GM12878 (cell line): ENCODE data around the gene ZNF512B. TPM values are rescaled to one million over a fixed set of nuclear protein-coding genes. Genes with fewer than 3 reads are reported as not detected.

Experiments used
- ATAC-seq: fragments of 200-7000 bp; cut with Tn5 transposase; 3 replicates; pipeline ENCODE4 v1.9.1; 2020; ENCODE audit warnings: mild to moderate bottlenecking, moderate library complexity
- BruUV-seq: library from RNA; stranded (reverse); fragments of 400-500 nt; replicated peaks from 2 replicates; lab custom pipeline; 2021; lab: Mats Ljungman, UMichigan
- CTCF ChIA-PET: fragments of 300-600 bp; sonication (Branson Sonifier 250); formaldehyde crosslinking; extraction: SDS; loops from one replicate; lab custom pipeline; 2021; ENCODE audit warnings: inconsistent platforms; lab: Yijun Ruan, JAX
- POLR2A ChIA-PET: fragments of 350-600 bp; formaldehyde crosslinking; extraction: SDS; loops from one replicate; lab custom pipeline; 2021; ENCODE audit warnings: inconsistent platforms; lab: Charles Lee
- RAD21 ChIA-PET: fragments of 300-600 bp; sonication (Branson Sonifier 250); formaldehyde crosslinking; loops from one replicate; lab custom pipeline; 2023; ENCODE audit warnings: antibody characterized with exemption; ENCODE audit not compliant: unreplicated experiment; lab: Charles Lee
- SMC1A ChIA-PET: fragments of 300-600 bp; sonication (Branson Sonifier 250); formaldehyde crosslinking; loops from one replicate; lab custom pipeline; 2023; ENCODE audit not compliant: unreplicated experiment, uncharacterized antibody; lab: Charles Lee
- DNase-seq: peaks from one replicate; pipeline ENCODE4 v3.0.0-alpha.2; 2011; ENCODE audit warnings: low read depth, low spot score
- FAIRE-seq: peaks from 3 replicates; lab custom pipeline; 2011; peaks lifted over from hg19 to GRCh38; lab: Jason Lieb, UNC
- H2AFZ ChIP-seq: 2 replicates; pipeline ENCODE4 v1.6.0; 2011; ENCODE audit warnings: low read depth, low read length, control low read depth; ENCODE audit not compliant: control insufficient read depth
- H3K27ac ChIP-seq: 2 replicates; pipeline ENCODE4 v1.5.1; 2011; ENCODE audit warnings: control low read depth; ENCODE audit not compliant: control insufficient read depth, insufficient read depth
- H3K27me3 ChIP-seq, 2 experiments: replicated peaks in 1 of 2; 2 replicates each; pipeline versions ENCODE4 v1.6.0 to v1.6.1; 2011; ENCODE audit warnings: low read length in 1 of 2; ENCODE audit not compliant: control insufficient read depth in 2 of 2, insufficient read depth in 2 of 2
- H3K36me3 ChIP-seq, 2 experiments: 2 replicates each; pipeline ENCODE4 v1.5.1; 2011; ENCODE audit warnings: low read length in 1 of 2; ENCODE audit not compliant: control insufficient read depth in 2 of 2, insufficient read depth in 2 of 2
- H3K4me1 ChIP-seq: 2 replicates; pipeline ENCODE4 v1.6.1; 2011; ENCODE audit warnings: mild to moderate bottlenecking, low read length, moderate library complexity, mixed read lengths; ENCODE audit not compliant: control insufficient read depth, insufficient read depth
- H3K4me2 ChIP-seq: 2 replicates; pipeline ENCODE4 v1.6.0; 2011; ENCODE audit warnings: control low read depth; ENCODE audit not compliant: control insufficient read depth, insufficient read depth
- H3K4me3 ChIP-seq: fragments of 200-600 bp; sonication (generic); 2 replicates; pipeline ENCODE4 v1.5.1; 2016
- H3K79me2 ChIP-seq: 2 replicates; pipeline ENCODE4 v1.6.0; 2011; ENCODE audit warnings: low read length; ENCODE audit not compliant: control insufficient read depth, insufficient read depth
- H3K9ac ChIP-seq: 2 replicates; pipeline ENCODE4 v1.8.0; 2011; ENCODE audit warnings: low read length, control low read depth, mixed read lengths; ENCODE audit not compliant: control insufficient read depth, insufficient read depth
- H3K9me3 ChIP-seq: replicated peaks from 3 replicates; pipeline ENCODE4 v1.5.1; 2011; ENCODE audit warnings: mild to moderate bottlenecking, low read length; ENCODE audit not compliant: control insufficient read depth, insufficient read depth
- H4K20me1 ChIP-seq: 2 replicates; pipeline ENCODE4 v1.6.0; 2011; ENCODE audit not compliant: control insufficient read depth, insufficient read depth
- BMI1 ChIP-seq: fragments of 450-650 bp; IDR thresholded peaks from 2 replicates; pipeline ENCODE4 v1.6.1; 2016; ENCODE audit warnings: mild to moderate bottlenecking, moderate library complexity, borderline replicate concordance
- BRCA1 ChIP-seq: IDR thresholded peaks from 2 replicates; pipeline ENCODE4 v1.6.1; 2011; ENCODE audit warnings: low read depth, low read length, improper control_type of control experiment
- EED ChIP-seq: sonication (generic); IDR thresholded peaks from 2 replicates; pipeline ENCODE4 v1.6.1; 2016; ENCODE audit warnings: antibody characterized with exemption, low read depth
- EGR1 ChIP-seq, 2 experiments: IDR thresholded peaks; 1 replicate in 1 of 2; 2 replicates in 1 of 2; pipeline ENCODE4 v1.6.1; 2011 to 2012; ENCODE audit warnings: low read depth in 2 of 2, low read length in 2 of 2, borderline replicate concordance in 1 of 2, mild to moderate bottlenecking in 1 of 2, moderate library complexity in 1 of 2
- FOS ChIP-seq: IDR thresholded peaks from 3 replicates; pipeline ENCODE4 v1.6.1; 2011; ENCODE audit warnings: borderline replicate concordance; ENCODE audit not compliant: insufficient read length; ENCODE audit errors: extremely low read depth
- KLF5 ChIP-seq: fragments of 450-650 bp; IDR thresholded peaks from 2 replicates; pipeline ENCODE4 v1.6.1; 2014; ENCODE audit warnings: mild to moderate bottlenecking; ENCODE audit not compliant: partially characterized antibody
- NR2C2 ChIP-seq: IDR thresholded peaks from 2 replicates; pipeline ENCODE4 v1.6.1; 2011; ENCODE audit warnings: borderline replicate concordance, low read depth; ENCODE audit not compliant: control insufficient read depth, insufficient read length
- POLR2A ChIP-seq: IDR thresholded peaks from 2 replicates; pipeline ENCODE4 v1.6.1; 2011; ENCODE audit warnings: low read depth, mild to moderate bottlenecking, low read length
- POU2F2 ChIP-seq: IDR thresholded peaks from 3 replicates; pipeline ENCODE4 v1.6.1; 2011; ENCODE audit warnings: low read depth, mild to moderate bottlenecking, low read length, borderline replicate concordance
- SMAD5 ChIP-seq: IDR thresholded peaks from 2 replicates; pipeline ENCODE4 v1.6.1; 2016; ENCODE audit warnings: antibody characterized with exemption, low read depth
- SRF ChIP-seq, 2 experiments: IDR thresholded peaks; 2 replicates each; pipeline ENCODE4 v1.6.1; 2011; ENCODE audit warnings: low read depth in 2 of 2, low read length in 2 of 2, mild to moderate bottlenecking in 1 of 2, moderate library complexity in 1 of 2
- TBL1XR1 ChIP-seq: IDR thresholded peaks from 2 replicates; pipeline ENCODE4 v1.6.1; 2012; ENCODE audit warnings: low read depth, low read length, improper control_type of control experiment
- ZZZ3 ChIP-seq: IDR thresholded peaks from 2 replicates; pipeline ENCODE4 v1.6.1; 2011; ENCODE audit warnings: low read depth; ENCODE audit not compliant: control insufficient read depth, insufficient read length
- WGBS: methylation state at CpG from one replicate; pipeline ENCODE4 v1.1.6; 2016; ENCODE audit warnings: low lambda C conversion rate; ENCODE audit not compliant: insufficient replicate concordance, insufficient coverage; ENCODE audit errors: missing lambda C conversion rate; 5-methylcytosine and 5-hydroxymethylcytosine counted together
- in situ Hi-C: fragments of 300-500 bp; cut with MboI; formaldehyde crosslinking; loops from 9 replicates; pipeline ENCODE4 v1.14.3; 2018; ENCODE audit warnings: mixed read lengths
- intact Hi-C: fragments of 100-400 bp; cut with micrococcal nuclease; formaldehyde crosslinking; loops from one replicate; pipeline ENCODE4 v1.14.2; 2022; ENCODE audit not compliant: unreplicated experiment
- polyA plus RNA-seq, 11 experiments: library from polyadenylated mRNA; depleted of rRNA in 4 of 11; unstranded in 6 of 11; stranded (reverse) in 5 of 11; fragments of >200 nt; fragmentation: Nextera tagmentation in 4 of 11; fragmentation: Illumina TruSeq in 1 of 11; extraction: Ambion mirVana in 4 of 11; extraction: Trizol in 1 of 11; gene quantifications; 1 replicate in 1 of 11; 2 replicates in 10 of 11; pipeline versions ENCODE4 v1.2.1 to v1.2.3, GENCODE V29; 2011 to 2016; ENCODE audit warnings: inconsistent platforms in 2 of 11, missing spikeins in 2 of 11, low read depth in 1 of 11
- total RNA-seq, 4 experiments: library from RNA; depleted of rRNA in 3 of 4; stranded (reverse); fragments of >200 nt in 3 of 4; fragmentation: Illumina TruSeq in 1 of 4; extraction: Trizol in 1 of 4; gene quantifications; 2 replicates each; pipeline versions ENCODE4 v1.2.1 to v1.2.3, GENCODE V29; 2013 to 2021
- TF ChIP-seq, protein P1 (sequence below): fragments of 450-650 bp; IDR thresholded peaks from 2 replicates; pipeline ENCODE4 v1.6.1; 2017; ENCODE audit warnings: mild to moderate bottlenecking, low read depth, inconsistent platforms; ENCODE audit not compliant: poor library complexity, severe bottlenecking

The ZNF512B gene
- total and polyA plus RNA-seq, 10 of the 15 experiments (the other 5 are each of a cell fraction or from before 2014, with no cell fraction given): 0.06 to 23.9 (median 4.0) TPM

DNA sequence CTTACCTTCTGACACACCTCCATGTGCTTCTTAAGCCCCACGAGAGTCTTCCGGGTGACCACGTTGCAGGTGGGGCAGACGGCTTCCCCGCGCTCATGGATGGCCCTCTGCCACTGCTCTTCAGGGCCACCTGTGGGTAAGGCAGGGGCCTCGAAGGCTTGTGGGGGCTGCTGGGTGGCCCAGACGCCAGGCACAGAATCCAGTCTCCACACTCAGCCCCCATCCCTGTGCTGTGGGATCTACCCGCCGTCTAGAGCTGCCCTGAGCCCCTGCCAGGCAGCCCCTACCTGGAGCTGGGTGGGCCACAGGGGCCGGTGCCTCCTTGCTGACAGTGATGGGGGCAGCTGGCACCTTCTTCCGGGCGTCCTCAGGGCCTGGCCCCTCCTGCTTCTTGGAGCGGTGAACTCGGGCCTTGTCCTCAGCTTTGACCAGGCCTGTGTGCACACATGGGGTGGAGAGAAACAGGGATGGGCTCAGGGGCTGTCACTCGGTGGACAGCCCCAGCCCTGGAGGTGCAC lies 5.9 kb downstream of the ZNF512B start:
- CTCF ChIA-PET: no interaction called here
- Histone ChIP-seq H3K4me1 (peaks cover 7% of the 10 kb centered on the region), H3K27ac (no peak overlapping the region), H3K4me2 (no peak overlapping the region), H3K79me2 (peaks cover 11% of the 10 kb centered on the region), H3K36me3 (peaks cover 2 to 17% of the 10 kb centered on the region in 2 experiments; a peak in 3 of 4 replicates), H3K27me3 (no peaks in the 10 kb centered on the region), H3K9ac (no peak overlapping the region), H3K9me3 (no peaks in the 10 kb centered on the region), H3K4me3 (no peak overlapping the region), H4K20me1 (no peaks in the 10 kb centered on the region), H2AFZ (no peak overlapping the region)
- intact Hi-C loops: no loop called here
- ATAC-seq (no peak), DNase-seq (no peak), FAIRE-seq (no peak)
- RAD21 ChIA-PET: no interaction called here
- BruUV-seq: no TSS peak
- TF ChIP-seq, protein P1, sequence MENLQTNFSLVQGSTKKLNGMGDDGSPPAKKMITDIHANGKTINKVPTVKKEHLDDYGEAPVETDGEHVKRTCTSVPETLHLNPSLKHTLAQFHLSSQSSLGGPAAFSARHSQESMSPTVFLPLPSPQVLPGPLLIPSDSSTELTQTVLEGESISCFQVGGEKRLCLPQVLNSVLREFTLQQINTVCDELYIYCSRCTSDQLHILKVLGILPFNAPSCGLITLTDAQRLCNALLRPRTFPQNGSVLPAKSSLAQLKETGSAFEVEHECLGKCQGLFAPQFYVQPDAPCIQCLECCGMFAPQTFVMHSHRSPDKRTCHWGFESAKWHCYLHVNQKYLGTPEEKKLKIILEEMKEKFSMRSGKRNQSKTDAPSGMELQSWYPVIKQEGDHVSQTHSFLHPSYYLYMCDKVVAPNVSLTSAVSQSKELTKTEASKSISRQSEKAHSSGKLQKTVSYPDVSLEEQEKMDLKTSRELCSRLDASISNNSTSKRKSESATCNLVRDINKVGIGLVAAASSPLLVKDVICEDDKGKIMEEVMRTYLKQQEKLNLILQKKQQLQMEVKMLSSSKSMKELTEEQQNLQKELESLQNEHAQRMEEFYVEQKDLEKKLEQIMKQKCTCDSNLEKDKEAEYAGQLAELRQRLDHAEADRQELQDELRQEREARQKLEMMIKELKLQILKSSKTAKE: no peak
- TF ChIP-seq POLR2A (no peak; the same call in 1 of the 2 replicates), POU2F2 (no peak)
- in situ Hi-C loops: no loop called here
- 88% methylated on average over 16 of the region's 16 CpGs for WGBS
- SMC1A ChIA-PET: interaction anchor here (0.6 kb wide), 1 partner anchor 20 kb away, joined by 3 read pairs; no protein-coding TSS in a partner anchor
- POLR2A ChIA-PET: interaction anchor here (0.6 kb wide), 1 partner anchor 24 kb away, joined by 5 read pairs; no protein-coding TSS in a partner anchor

DNA sequence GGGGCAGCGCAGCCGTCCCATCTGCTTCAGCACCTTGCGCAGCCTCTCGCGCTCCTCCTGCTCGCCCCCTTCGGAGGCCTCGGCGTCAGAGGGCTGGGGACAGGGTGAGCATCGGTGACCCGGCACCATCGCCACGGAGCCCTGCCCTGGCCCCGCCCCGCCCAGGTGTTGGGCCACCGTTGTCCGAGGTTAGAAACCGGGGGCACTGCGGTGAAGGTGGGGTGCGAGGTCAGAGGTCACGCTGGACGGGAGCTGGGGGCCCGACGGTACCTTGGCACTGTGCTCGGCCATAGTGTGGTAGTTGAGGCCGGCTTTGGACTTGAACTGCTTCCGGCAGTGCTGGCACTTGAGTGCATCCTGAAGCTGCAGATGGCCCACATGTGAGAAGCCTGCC lies 6.4 kb downstream of the ZNF512B start:
- SMC1A ChIA-PET: interaction anchor here (0.6 kb wide), 1 partner anchor 21 kb away, joined by 3 read pairs; no protein-coding TSS in a partner anchor
- TF ChIP-seq EED (no peak), BRCA1 (no peak), BMI1 (no peak), TBL1XR1 (no peak), NR2C2 (no peak), FOS (no peak), KLF5 (no peak), SRF (IDR thresholded peaks at IDR 0.05; ENCODE audit: low read depth in 2 of 2, low read length in 2 of 2) (no peak), POLR2A (no peak), EGR1 (IDR thresholded peaks at IDR 0.05; ENCODE audit: borderline replicate concordance in 1 of 2, low read depth in 2 of 2, low read length in 2 of 2) (no peak), SMAD5 (no peak), ZZZ3 (no peak)

More for the DNA sequence above, 6.4 kb downstream of the ZNF512B start:
- Histone ChIP-seq H3K79me2 (peaks cover 6% of the 10 kb centered on the region), H2AFZ (no peak overlapping the region), H3K27ac (no peak overlapping the region), H4K20me1 (no peaks in the 10 kb centered on the region), H3K27me3 (no peaks in the 10 kb centered on the region), H3K4me2 (no peak overlapping the region), H3K9ac (no peak overlapping the region), H3K4me1 (peaks cover 4% of the 10 kb centered on the region; the same call in 1 of the 2 replicates), H3K36me3 (peaks cover 2 to 17% of the 10 kb centered on the region in 2 experiments; a peak in 3 of 4 replicates), H3K9me3 (no peaks in the 10 kb centered on the region), H3K4me3 (no peak overlapping the region)
- intact Hi-C loops (no loop called here), in situ Hi-C loops (no loop called here)
- 89% methylated on average over 26 of the region's 27 CpGs for WGBS
- POLR2A ChIA-PET: no interaction called here
- DNase-seq: no peak
- no peak for FAIRE-seq
- CTCF ChIA-PET: no interaction called here
- no TSS peak for BruUV-seq
- RAD21 ChIA-PET: no interaction called here
- no peak for ATAC-seq
